ENCODE measurements around the gene CFAP20. TPM values are rescaled to one million over a fixed set of nuclear protein-coding genes. Genes with fewer than 3 reads are reported as not detected.
"Not testable (repeated sequence)": the region's sequence is repeated elsewhere in the genome, so short reads cannot be mapped to it uniquely, and the experiment has no call there.

The CFAP20 gene
- total RNA-seq, 3 donors from 2014 or later: 60.6 to 77.5 (median 65.3) TPM

GRCh38 chr16:58076514-58076913 lies 52.7 kb downstream of the CFAP20 start:
- H3K27me3 Mint-ChIP-seq (ENCODE audit: low read depth): no peaks in the 10 kb centered on the region
- peaks cover 8% of the 10 kb centered on the region for H3K9me3 Mint-ChIP-seq
- H3K36me3 Mint-ChIP-seq (ENCODE audit: insufficient read depth): no peaks in the 10 kb centered on the region
- no peak overlapping the region for H3K4me3 Mint-ChIP-seq
- ATAC-seq (no peak), DNase-seq (no peak)
- no peaks in the 10 kb centered on the region for H3K4me1 Mint-ChIP-seq (ENCODE audit: low read depth)

- Mint-ChIP-seq H3K27me3 (ENCODE audit: low read depth) (no peaks in the 10 kb centered on the region), H3K9me3 (peaks cover 8% of the 10 kb centered on the region), H3K4me3 (no peak overlapping the region), H3K4me1 (ENCODE audit: low read depth) (no peaks in the 10 kb centered on the region), H3K36me3 (ENCODE audit: insufficient read depth) (no peaks in the 10 kb centered on the region)
- no peak for ATAC-seq
- DNase-seq: no peak
These were observed 54.5 kb downstream of the CFAP20 start for GRCh38 chr16:58074657-58075056.

GRCh38 chr16:58073086-58073485 lies 56.1 kb downstream of the CFAP20 start:
- ATAC-seq; H3K27me3 Mint-ChIP-seq (ENCODE audit: low read depth); H3K36me3 Mint-ChIP-seq (ENCODE audit: insufficient read depth); H3K9me3 Mint-ChIP-seq; DNase-seq; H3K4me1 Mint-ChIP-seq (ENCODE audit: low read depth); H3K4me3 Mint-ChIP-seq: not testable (repeated sequence)

- H3K4me3 Mint-ChIP-seq; H3K27me3 Mint-ChIP-seq (ENCODE audit: low read depth); H3K36me3 Mint-ChIP-seq (ENCODE audit: insufficient read depth); H3K9me3 Mint-ChIP-seq; ATAC-seq; H3K4me1 Mint-ChIP-seq (ENCODE audit: low read depth); DNase-seq: not testable (repeated sequence)
These were observed 57.0 kb downstream of the CFAP20 start for GRCh38 chr16:58072134-58072533.

GRCh38 chr16:58070585-58070984 lies 58.6 kb downstream of the CFAP20 start:
- ATAC-seq (no peak), DNase-seq (no peak)
- Mint-ChIP-seq H3K27me3 (ENCODE audit: low read depth) (no peaks in the 10 kb centered on the region), H3K4me3 (no peak overlapping the region), H3K4me1 (ENCODE audit: low read depth) (no peaks in the 10 kb centered on the region), H3K36me3 (ENCODE audit: insufficient read depth) (no peaks in the 10 kb centered on the region), H3K9me3 (no peaks in the 10 kb centered on the region)

Other genes with a start within 250 kb of the CFAP20 start
- not detected for gene CNGB1, start 158.3 kb downstream of the CFAP20 start, total RNA-seq
- 1 to 10 TPM; 8.1 to 9.0 (median 8.3) TPM for gene ZNF319, start 128.7 kb downstream of the CFAP20 start, total RNA-seq
- 10 to 100 TPM; 75.0 to 78.8 (median 75.7) TPM for gene USB1, start 128.0 kb downstream of the CFAP20 start, total RNA-seq
- gene MMP15, start 103.6 kb downstream of the CFAP20 start, total RNA-seq: 1 to 10 TPM in 1 of 3 donors, under 1 TPM in 2; 0.76 to 1.0 (median 0.95) TPM
- 100 to 1,000 TPM in 1 of 3 donors, 10 to 100 TPM in 2; 94.9 to 100 (median 95.2) TPM for gene CSNK2A2, start 68.7 kb upstream of the CFAP20 start, total RNA-seq
- gene PRSS54, start 165.6 kb upstream of the CFAP20 start, total RNA-seq: not detected

All from activated T-cell treated with anti-CD3 and anti-CD28 coated beads, Interleukin-2, amount 50 U/mL, for 4 hours (primary cell).